Tibial nerve (tissue), 4 donors: Measurements from ENCODE around the gene CALD1.

Experiments
- CTCF ChIP-seq, 5 experiments: fragments of 200-600 bp in 3 of 5; fragments of 450-650 bp in 2 of 5; sonication (generic) in 3 of 5; IDR thresholded peaks; one replicate each; pipeline ENCODE4 v1.5.1; 2016 to 2019; ENCODE audit warnings: antibody characterized with exemption in 5 of 5, mild to moderate bottlenecking in 3 of 5, moderate library complexity in 2 of 5
- EP300 ChIP-seq, 2 donors: sonication (generic); formaldehyde crosslinking; IDR thresholded peaks; one replicate each; pipeline ENCODE4 v1.6.1; 2017; ENCODE audit warnings: antibody characterized with exemption in 2 of 2, mild to moderate bottlenecking in 1 of 2
- POLR2A ChIP-seq, 2 donors: fragments of 450-650 bp; IDR thresholded peaks; one replicate each; pipeline ENCODE4 v1.6.1; 2017; ENCODE audit warnings: antibody characterized with exemption in 2 of 2, mild to moderate bottlenecking in 2 of 2, moderate library complexity in 2 of 2

DNA sequence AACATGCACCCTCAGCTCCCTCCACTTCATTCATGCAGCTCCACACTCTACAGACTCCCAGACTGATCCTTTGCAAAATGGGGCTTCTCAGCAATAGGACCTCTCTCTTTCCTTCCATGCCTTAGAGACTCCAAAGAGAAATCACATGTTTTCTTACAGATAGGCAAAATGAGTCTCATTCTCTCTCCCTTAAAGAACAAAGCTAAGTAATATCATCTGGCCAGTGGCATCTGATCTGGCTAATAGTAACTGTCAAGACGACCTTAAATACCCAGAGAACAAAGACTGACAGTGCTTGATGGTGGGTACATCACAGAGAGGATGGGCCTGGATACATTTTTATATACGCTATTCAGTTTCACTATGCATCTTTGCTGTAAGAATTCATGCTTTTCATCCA, 43.1 kb upstream of the CALD1 start:
- TF ChIP-seq CTCF (IDR thresholded peaks at IDR 0.05) (no peak), EP300 (IDR thresholded peaks at IDR 0.05) (no peak), POLR2A (IDR thresholded peaks at IDR 0.05) (no peak)
